ENCODE measurements around the gene GFAP.

The GFAP gene

GRCh38 chr17:44865931-44866330, 49.4 kb downstream of the GFAP start:
- Histone ChIP-seq H3K9me3 (no peaks in the 10 kb centered on the region), H3K36me3 (peaks cover 87% of the 10 kb centered on the region), H3K4me3 (ENCODE audit: low read depth, low read length) (no peak overlapping the region), H3K4me1 (no peaks in the 10 kb centered on the region), H3K27me3 (no peaks in the 10 kb centered on the region)
- no peak for TF ChIP-seq CTCF (IDR thresholded peaks at IDR 0.05; ENCODE audit: low read depth, low read length)
- no peak for DNase-seq

GRCh38 chr17:44865231-44865660, 50.1 kb downstream of the GFAP start:
- Histone ChIP-seq H3K4me1 (no peaks in the 10 kb centered on the region), H3K9me3 (no peaks in the 10 kb centered on the region), H3K4me3 (ENCODE audit: low read depth, low read length) (no peak overlapping the region), H3K27me3 (no peaks in the 10 kb centered on the region), H3K36me3 (peaks cover 85% of the 10 kb centered on the region)
- TF ChIP-seq CTCF (IDR thresholded peaks at IDR 0.05; ENCODE audit: low read depth, low read length): peak; percentile 94
- DNase-seq: peak; percentile 83

- H3K4me1 ChIP-seq: no peaks in the 10 kb centered on the region
- no peaks in the 10 kb centered on the region for H3K9me3 ChIP-seq
- no peak for DNase-seq
- no peak for TF ChIP-seq CTCF (IDR thresholded peaks at IDR 0.05; ENCODE audit: low read depth, low read length)
- peaks cover 85% of the 10 kb centered on the region for H3K36me3 ChIP-seq
- H3K4me3 ChIP-seq (ENCODE audit: low read depth, low read length): no peak overlapping the region
- no peaks in the 10 kb centered on the region for H3K27me3 ChIP-seq
These were observed 50.5 kb downstream of the GFAP start for GRCh38 chr17:44864831-44865230.

GRCh38 chr17:44863061-44863918, 52.0 kb downstream of the GFAP start:
- TF ChIP-seq CTCF (IDR thresholded peaks at IDR 0.05; ENCODE audit: low read depth, low read length): no peak
- Histone ChIP-seq H3K4me1 (no peaks in the 10 kb centered on the region), H3K36me3 (peaks cover 85% of the 10 kb centered on the region), H3K4me3 (ENCODE audit: low read depth, low read length) (no peak overlapping the region), H3K9me3 (no peaks in the 10 kb centered on the region), H3K27me3 (no peaks in the 10 kb centered on the region)
- DNase-seq: no peak

GRCh38 chr17:44862278-44862914, 52.9 kb downstream of the GFAP start:
- H3K36me3 ChIP-seq: peaks cover 83% of the 10 kb centered on the region
- no peak for DNase-seq
- H3K9me3 ChIP-seq: no peaks in the 10 kb centered on the region
- TF ChIP-seq CTCF (IDR thresholded peaks at IDR 0.05; ENCODE audit: low read depth, low read length): no peak
- H3K27me3 ChIP-seq: no peaks in the 10 kb centered on the region
- H3K4me1 ChIP-seq: no peaks in the 10 kb centered on the region
- no peak overlapping the region for H3K4me3 ChIP-seq (ENCODE audit: low read depth, low read length)

GRCh38 chr17:44859701-44860100, 55.6 kb downstream of the GFAP start:
- no peak for DNase-seq
- Histone ChIP-seq H3K27me3 (no peaks in the 10 kb centered on the region), H3K36me3 (peaks cover 86% of the 10 kb centered on the region), H3K9me3 (no peaks in the 10 kb centered on the region), H3K4me3 (ENCODE audit: low read depth, low read length) (no peak overlapping the region), H3K4me1 (no peaks in the 10 kb centered on the region)
- no peak for TF ChIP-seq CTCF (IDR thresholded peaks at IDR 0.05; ENCODE audit: low read depth, low read length)
